HepG2 (cell line): ENCODE data around the gene FLVCR1. TPM values are rescaled to one million over a fixed set of nuclear protein-coding genes. Genes with fewer than 3 reads are reported as not detected.

Experiments used
- ATF7-NPFF ChIP-seq: sonication (generic); formaldehyde crosslinking; IDR thresholded peaks from 2 replicates; pipeline ENCODE4 v1.8.1; 2023; ENCODE audit warnings: mild to moderate bottlenecking, low read depth, missing genetic modification reagents, moderate library complexity
- GABPA ChIP-seq, 2 experiments: IDR thresholded peaks; 2 replicates each; pipeline ENCODE4 v1.6.1; 2011 to 2016; ENCODE audit warnings: low read depth in 2 of 2, low read length in 1 of 2, missing biosample characterization in 1 of 2, missing genetic modification characterization in 1 of 2
- HOXA5 ChIP-seq: sonication (generic); formaldehyde crosslinking; IDR thresholded peaks from 2 replicates; pipeline ENCODE4 v1.4.0; 2020; ENCODE audit warnings: missing genetic modification reagents
- PHF20 ChIP-seq: sonication (generic); formaldehyde crosslinking; IDR thresholded peaks from 2 replicates; pipeline ENCODE4 v1.5.0; 2020; ENCODE audit warnings: mild to moderate bottlenecking, missing genetic modification reagents
- POGZ ChIP-seq: sonication (generic); formaldehyde crosslinking; IDR thresholded peaks from 2 replicates; pipeline ENCODE4 v1.4.0; 2020; ENCODE audit warnings: mild to moderate bottlenecking, missing genetic modification reagents
- SALL2 ChIP-seq: sonication (generic); formaldehyde crosslinking; IDR thresholded peaks from 2 replicates; pipeline ENCODE4 v1.8.1; 2023; ENCODE audit warnings: mild to moderate bottlenecking, missing genetic modification reagents, inconsistent platforms
- TRIM24 ChIP-seq: sonication (generic); formaldehyde crosslinking; IDR thresholded peaks from 2 replicates; pipeline ENCODE4 v1.8.0; 2022; ENCODE audit warnings: mild to moderate bottlenecking, missing genetic modification reagents
- ZNF207 ChIP-seq: fragments of 450-650 bp; IDR thresholded peaks from 2 replicates; pipeline ENCODE4 v1.6.1; 2016; ENCODE audit warnings: antibody characterized with exemption, borderline replicate concordance
- polyA plus RNA-seq, 8 experiments: library from polyadenylated mRNA; depleted of rRNA in 3 of 8; stranded (reverse) in 7 of 8; unstranded in 1 of 8; fragments of >200 nt; fragmentation: Illumina TruSeq in 4 of 8; extraction: Trizol in 4 of 8; gene quantifications; 2 replicates each; pipeline versions ENCODE4 v1.2.1 to v1.2.3, GENCODE V29; 2011 to 2016; ENCODE audit warnings: low read depth in 4 of 8, missing spikeins in 1 of 8, mixed read lengths in 1 of 8; ENCODE audit not compliant: insufficient read depth in 1 of 8
- total RNA-seq, 5 experiments: library from RNA; depleted of rRNA; stranded (reverse); fragments of >200 nt; fragmentation: Illumina TruSeq; extraction: Trizol; gene quantifications; 2 replicates each; pipeline ENCODE4 v1.2.3, GENCODE V29; 2016; ENCODE audit warnings: low read depth in 1 of 5
- TF ChIP-seq, protein P1 (sequence below), 2 experiments: fragments of 450-650 bp in 1 of 2; sonication (generic) in 1 of 2; formaldehyde crosslinking; IDR thresholded peaks; 2 replicates each; pipeline versions ENCODE4 v1.5.0 to v1.8.0; 2020 to 2022; ENCODE audit warnings: mild to moderate bottlenecking in 1 of 2, missing genetic modification reagents in 1 of 2
- TF ChIP-seq, protein P2 (sequence below): IDR thresholded peaks from 2 replicates; pipeline ENCODE4 v1.6.1; 2016; ENCODE audit warnings: low read depth, missing genetic modification reagents, missing compliant biosample characterization
- TF ChIP-seq, protein P3 (sequence below): sonication (generic); formaldehyde crosslinking; IDR thresholded peaks from 2 replicates; pipeline ENCODE4 v1.4.0; 2020; ENCODE audit warnings: missing genetic modification reagents
- TF ChIP-seq, protein P4 (sequence below), 2 experiments: sonication (generic) in 1 of 2; formaldehyde crosslinking in 1 of 2; IDR thresholded peaks; 2 replicates each; pipeline versions ENCODE4 v1.6.1 to v1.9.0; 2014 to 2022; ENCODE audit warnings: antibody characterized with exemption in 1 of 2, borderline replicate concordance in 1 of 2, inconsistent platforms in 1 of 2, low read depth in 1 of 2, missing genetic modification reagents in 1 of 2

The FLVCR1 gene
- total and polyA plus RNA-seq, 2 of the 13 experiments (the other 11 are each of a cell fraction or from before 2014, with no cell fraction given), result 14.8 to 39.8 TPM

- TF ChIP-seq PHF20 (CRISPR knock-in tag), result peak; percentile 58; the same call in 1 of the 2 replicates
- no peak; the same call in 1 of the 2 replicates for TF ChIP-seq ATF7-NPFF (CRISPR knock-in tag)
- TF ChIP-seq, protein P1, sequence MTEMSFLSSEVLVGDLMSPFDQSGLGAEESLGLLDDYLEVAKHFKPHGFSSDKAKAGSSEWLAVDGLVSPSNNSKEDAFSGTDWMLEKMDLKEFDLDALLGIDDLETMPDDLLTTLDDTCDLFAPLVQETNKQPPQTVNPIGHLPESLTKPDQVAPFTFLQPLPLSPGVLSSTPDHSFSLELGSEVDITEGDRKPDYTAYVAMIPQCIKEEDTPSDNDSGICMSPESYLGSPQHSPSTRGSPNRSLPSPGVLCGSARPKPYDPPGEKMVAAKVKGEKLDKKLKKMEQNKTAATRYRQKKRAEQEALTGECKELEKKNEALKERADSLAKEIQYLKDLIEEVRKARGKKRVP (CRISPR knock-in tag; IDR thresholded peaks at IDR 0.05), result no peak
- no peak for TF ChIP-seq TRIM24
- TF ChIP-seq HOXA5 (CRISPR knock-in tag), result no peak; the same call in 1 of the 2 replicates
- TF ChIP-seq ZNF207, result no peak
- peak; percentile 90 for TF ChIP-seq POGZ (CRISPR knock-in tag)
- TF ChIP-seq, protein P2, sequence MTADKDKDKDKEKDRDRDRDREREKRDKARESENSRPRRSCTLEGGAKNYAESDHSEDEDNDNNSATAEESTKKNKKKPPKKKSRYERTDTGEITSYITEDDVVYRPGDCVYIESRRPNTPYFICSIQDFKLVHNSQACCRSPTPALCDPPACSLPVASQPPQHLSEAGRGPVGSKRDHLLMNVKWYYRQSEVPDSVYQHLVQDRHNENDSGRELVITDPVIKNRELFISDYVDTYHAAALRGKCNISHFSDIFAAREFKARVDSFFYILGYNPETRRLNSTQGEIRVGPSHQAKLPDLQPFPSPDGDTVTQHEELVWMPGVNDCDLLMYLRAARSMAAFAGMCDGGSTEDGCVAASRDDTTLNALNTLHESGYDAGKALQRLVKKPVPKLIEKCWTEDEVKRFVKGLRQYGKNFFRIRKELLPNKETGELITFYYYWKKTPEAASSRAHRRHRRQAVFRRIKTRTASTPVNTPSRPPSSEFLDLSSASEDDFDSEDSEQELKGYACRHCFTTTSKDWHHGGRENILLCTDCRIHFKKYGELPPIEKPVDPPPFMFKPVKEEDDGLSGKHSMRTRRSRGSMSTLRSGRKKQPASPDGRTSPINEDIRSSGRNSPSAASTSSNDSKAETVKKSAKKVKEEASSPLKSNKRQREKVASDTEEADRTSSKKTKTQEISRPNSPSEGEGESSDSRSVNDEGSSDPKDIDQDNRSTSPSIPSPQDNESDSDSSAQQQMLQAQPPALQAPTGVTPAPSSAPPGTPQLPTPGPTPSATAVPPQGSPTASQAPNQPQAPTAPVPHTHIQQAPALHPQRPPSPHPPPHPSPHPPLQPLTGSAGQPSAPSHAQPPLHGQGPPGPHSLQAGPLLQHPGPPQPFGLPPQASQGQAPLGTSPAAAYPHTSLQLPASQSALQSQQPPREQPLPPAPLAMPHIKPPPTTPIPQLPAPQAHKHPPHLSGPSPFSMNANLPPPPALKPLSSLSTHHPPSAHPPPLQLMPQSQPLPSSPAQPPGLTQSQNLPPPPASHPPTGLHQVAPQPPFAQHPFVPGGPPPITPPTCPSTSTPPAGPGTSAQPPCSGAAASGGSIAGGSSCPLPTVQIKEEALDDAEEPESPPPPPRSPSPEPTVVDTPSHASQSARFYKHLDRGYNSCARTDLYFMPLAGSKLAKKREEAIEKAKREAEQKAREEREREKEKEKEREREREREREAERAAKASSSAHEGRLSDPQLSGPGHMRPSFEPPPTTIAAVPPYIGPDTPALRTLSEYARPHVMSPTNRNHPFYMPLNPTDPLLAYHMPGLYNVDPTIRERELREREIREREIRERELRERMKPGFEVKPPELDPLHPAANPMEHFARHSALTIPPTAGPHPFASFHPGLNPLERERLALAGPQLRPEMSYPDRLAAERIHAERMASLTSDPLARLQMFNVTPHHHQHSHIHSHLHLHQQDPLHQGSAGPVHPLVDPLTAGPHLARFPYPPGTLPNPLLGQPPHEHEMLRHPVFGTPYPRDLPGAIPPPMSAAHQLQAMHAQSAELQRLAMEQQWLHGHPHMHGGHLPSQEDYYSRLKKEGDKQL, result no peak
- no peak for TF ChIP-seq SALL2
- TF ChIP-seq, protein P3, sequence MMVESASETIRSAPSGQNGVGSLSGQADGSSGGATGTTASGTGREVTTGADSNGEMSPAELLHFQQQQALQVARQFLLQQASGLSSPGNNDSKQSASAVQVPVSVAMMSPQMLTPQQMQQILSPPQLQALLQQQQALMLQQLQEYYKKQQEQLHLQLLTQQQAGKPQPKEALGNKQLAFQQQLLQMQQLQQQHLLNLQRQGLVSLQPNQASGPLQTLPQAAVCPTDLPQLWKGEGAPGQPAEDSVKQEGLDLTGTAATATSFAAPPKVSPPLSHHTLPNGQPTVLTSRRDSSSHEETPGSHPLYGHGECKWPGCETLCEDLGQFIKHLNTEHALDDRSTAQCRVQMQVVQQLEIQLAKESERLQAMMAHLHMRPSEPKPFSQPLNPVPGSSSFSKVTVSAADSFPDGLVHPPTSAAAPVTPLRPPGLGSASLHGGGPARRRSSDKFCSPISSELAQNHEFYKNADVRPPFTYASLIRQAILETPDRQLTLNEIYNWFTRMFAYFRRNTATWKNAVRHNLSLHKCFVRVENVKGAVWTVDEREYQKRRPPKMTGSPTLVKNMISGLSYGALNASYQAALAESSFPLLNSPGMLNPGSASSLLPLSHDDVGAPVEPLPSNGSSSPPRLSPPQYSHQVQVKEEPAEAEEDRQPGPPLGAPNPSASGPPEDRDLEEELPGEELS (CRISPR knock-in tag), result no peak; the same call in 1 of the 2 replicates
- no peak for TF ChIP-seq GABPA (IDR thresholded peaks at IDR 0.05; ENCODE audit: low read depth, low read length)
- TF ChIP-seq GABPA (CRISPR knock-in tag; IDR thresholded peaks at IDR 0.05; ENCODE audit: low read depth), result peak; percentile 68
- TF ChIP-seq, protein P4, sequence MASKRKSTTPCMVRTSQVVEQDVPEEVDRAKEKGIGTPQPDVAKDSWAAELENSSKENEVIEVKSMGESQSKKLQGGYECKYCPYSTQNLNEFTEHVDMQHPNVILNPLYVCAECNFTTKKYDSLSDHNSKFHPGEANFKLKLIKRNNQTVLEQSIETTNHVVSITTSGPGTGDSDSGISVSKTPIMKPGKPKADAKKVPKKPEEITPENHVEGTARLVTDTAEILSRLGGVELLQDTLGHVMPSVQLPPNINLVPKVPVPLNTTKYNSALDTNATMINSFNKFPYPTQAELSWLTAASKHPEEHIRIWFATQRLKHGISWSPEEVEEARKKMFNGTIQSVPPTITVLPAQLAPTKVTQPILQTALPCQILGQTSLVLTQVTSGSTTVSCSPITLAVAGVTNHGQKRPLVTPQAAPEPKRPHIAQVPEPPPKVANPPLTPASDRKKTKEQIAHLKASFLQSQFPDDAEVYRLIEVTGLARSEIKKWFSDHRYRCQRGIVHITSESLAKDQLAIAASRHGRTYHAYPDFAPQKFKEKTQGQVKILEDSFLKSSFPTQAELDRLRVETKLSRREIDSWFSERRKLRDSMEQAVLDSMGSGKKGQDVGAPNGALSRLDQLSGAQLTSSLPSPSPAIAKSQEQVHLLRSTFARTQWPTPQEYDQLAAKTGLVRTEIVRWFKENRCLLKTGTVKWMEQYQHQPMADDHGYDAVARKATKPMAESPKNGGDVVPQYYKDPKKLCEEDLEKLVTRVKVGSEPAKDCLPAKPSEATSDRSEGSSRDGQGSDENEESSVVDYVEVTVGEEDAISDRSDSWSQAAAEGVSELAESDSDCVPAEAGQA (IDR thresholded peaks at IDR 0.05; ENCODE audit: low read depth), result no peak
- TF ChIP-seq, protein P4 (CRISPR knock-in tag; IDR thresholded peaks at IDR 0.05; ENCODE audit: borderline replicate concordance), result no peak
Observed at GRCh38 chr1:212857992-212858460, at the start of gene FLVCR1 (continued).
